GM12878 (cell line): ENCODE data around the gene CNTN2. TPM values are rescaled to one million over a fixed set of nuclear protein-coding genes. Genes with fewer than 3 reads are reported as not detected.

Source experiments
- ATAC-seq: fragments of 200-7000 bp; cut with Tn5 transposase; 3 replicates; pipeline ENCODE4 v1.9.1; 2020; ENCODE audit warnings: mild to moderate bottlenecking, moderate library complexity
- BruUV-seq: library from RNA; stranded (reverse); fragments of 400-500 nt; replicated peaks from 2 replicates; lab custom pipeline; 2021; lab: Mats Ljungman, UMichigan
- CTCF ChIA-PET: fragments of 300-600 bp; sonication (Branson Sonifier 250); formaldehyde crosslinking; extraction: SDS; loops from one replicate; lab custom pipeline; 2021; ENCODE audit warnings: inconsistent platforms; lab: Yijun Ruan, JAX
- POLR2A ChIA-PET: fragments of 350-600 bp; formaldehyde crosslinking; extraction: SDS; loops from one replicate; lab custom pipeline; 2021; ENCODE audit warnings: inconsistent platforms; lab: Charles Lee
- RAD21 ChIA-PET: fragments of 300-600 bp; sonication (Branson Sonifier 250); formaldehyde crosslinking; loops from one replicate; lab custom pipeline; 2023; ENCODE audit warnings: antibody characterized with exemption; ENCODE audit not compliant: unreplicated experiment; lab: Charles Lee
- SMC1A ChIA-PET: fragments of 300-600 bp; sonication (Branson Sonifier 250); formaldehyde crosslinking; loops from one replicate; lab custom pipeline; 2023; ENCODE audit not compliant: unreplicated experiment, uncharacterized antibody; lab: Charles Lee
- DNase-seq: peaks from one replicate; pipeline ENCODE4 v3.0.0-alpha.2; 2011; ENCODE audit warnings: low read depth, low spot score
- FAIRE-seq: peaks from 3 replicates; lab custom pipeline; 2011; peaks lifted over from hg19 to GRCh38; lab: Jason Lieb, UNC
- H2AFZ ChIP-seq: 2 replicates; pipeline ENCODE4 v1.6.0; 2011; ENCODE audit warnings: low read depth, low read length, control low read depth; ENCODE audit not compliant: control insufficient read depth
- H3K27ac ChIP-seq: 2 replicates; pipeline ENCODE4 v1.5.1; 2011; ENCODE audit warnings: control low read depth; ENCODE audit not compliant: control insufficient read depth, insufficient read depth
- H3K27me3 ChIP-seq, 2 experiments: replicated peaks in 1 of 2; 2 replicates each; pipeline versions ENCODE4 v1.6.0 to v1.6.1; 2011; ENCODE audit warnings: low read length in 1 of 2; ENCODE audit not compliant: control insufficient read depth in 2 of 2, insufficient read depth in 2 of 2
- H3K36me3 ChIP-seq, 2 experiments: 2 replicates each; pipeline ENCODE4 v1.5.1; 2011; ENCODE audit warnings: low read length in 1 of 2; ENCODE audit not compliant: control insufficient read depth in 2 of 2, insufficient read depth in 2 of 2
- H3K4me1 ChIP-seq: 2 replicates; pipeline ENCODE4 v1.6.1; 2011; ENCODE audit warnings: mild to moderate bottlenecking, low read length, moderate library complexity, mixed read lengths; ENCODE audit not compliant: control insufficient read depth, insufficient read depth
- H3K4me2 ChIP-seq: 2 replicates; pipeline ENCODE4 v1.6.0; 2011; ENCODE audit warnings: control low read depth; ENCODE audit not compliant: control insufficient read depth, insufficient read depth
- H3K4me3 ChIP-seq: fragments of 200-600 bp; sonication (generic); 2 replicates; pipeline ENCODE4 v1.5.1; 2016
- H3K79me2 ChIP-seq: 2 replicates; pipeline ENCODE4 v1.6.0; 2011; ENCODE audit warnings: low read length; ENCODE audit not compliant: control insufficient read depth, insufficient read depth
- H3K9ac ChIP-seq: 2 replicates; pipeline ENCODE4 v1.8.0; 2011; ENCODE audit warnings: low read length, control low read depth, mixed read lengths; ENCODE audit not compliant: control insufficient read depth, insufficient read depth
- H3K9me3 ChIP-seq: replicated peaks from 3 replicates; pipeline ENCODE4 v1.5.1; 2011; ENCODE audit warnings: mild to moderate bottlenecking, low read length; ENCODE audit not compliant: control insufficient read depth, insufficient read depth
- H4K20me1 ChIP-seq: 2 replicates; pipeline ENCODE4 v1.6.0; 2011; ENCODE audit not compliant: control insufficient read depth, insufficient read depth
- CBX3 ChIP-seq: fragments of 200-600 bp; sonication (generic); IDR thresholded peaks from 2 replicates; pipeline ENCODE4 v1.6.1; 2016; ENCODE audit warnings: low read depth, borderline replicate concordance
- CREM ChIP-seq: IDR thresholded peaks from 2 replicates; pipeline ENCODE4 v1.6.1; 2014; ENCODE audit warnings: antibody characterized with exemption, low read depth
- FOXK2 ChIP-seq: fragments of 450-650 bp; IDR thresholded peaks from 2 replicates; pipeline ENCODE4 v1.6.1; 2017; ENCODE audit warnings: mild to moderate bottlenecking, moderate library complexity
- HCFC1 ChIP-seq: fragments of 150-350 bp; IDR thresholded peaks from 2 replicates; pipeline ENCODE4 v1.6.1; 2014; ENCODE audit warnings: low read length
- HDAC2 ChIP-seq: fragments of 200-600 bp; sonication (generic); IDR thresholded peaks from 2 replicates; pipeline ENCODE4 v1.6.1; 2017
- JUND ChIP-seq: IDR thresholded peaks from 2 replicates; pipeline ENCODE4 v1.6.1; 2012; ENCODE audit warnings: low read depth, mild to moderate bottlenecking, low read length, improper control_type of control experiment, moderate library complexity
- KDM1A ChIP-seq: fragments of 200-600 bp; sonication (generic); IDR thresholded peaks from 2 replicates; pipeline ENCODE4 v1.6.1; 2016; ENCODE audit warnings: borderline replicate concordance
- MEF2B ChIP-seq: fragments of 450-650 bp; IDR thresholded peaks from 2 replicates; pipeline ENCODE4 v1.6.1; 2018; ENCODE audit warnings: mild to moderate bottlenecking, moderate library complexity; ENCODE audit not compliant: partially characterized antibody, poor library complexity, severe bottlenecking
- MTA3 ChIP-seq: IDR thresholded peaks from 2 replicates; pipeline ENCODE4 v1.6.1; 2012; ENCODE audit warnings: low read length, inconsistent platforms, borderline replicate concordance
- NBN ChIP-seq: fragments of 450-650 bp; IDR thresholded peaks from 2 replicates; pipeline ENCODE4 v1.6.1; 2016
- NR2C1 ChIP-seq: fragments of 450-650 bp; IDR thresholded peaks from 2 replicates; pipeline ENCODE4 v1.6.1; 2017; ENCODE audit warnings: antibody characterized with exemption, mild to moderate bottlenecking, moderate library complexity
- PBX3 ChIP-seq: IDR thresholded peaks from 2 replicates; pipeline ENCODE4 v1.6.1; 2011; ENCODE audit warnings: mild to moderate bottlenecking, low read depth, low read length, moderate library complexity; ENCODE audit not compliant: insufficient replicate concordance
- PKNOX1 ChIP-seq: fragments of 450-650 bp; IDR thresholded peaks from 2 replicates; pipeline ENCODE4 v1.6.1; 2016; ENCODE audit warnings: mild to moderate bottlenecking
- REST ChIP-seq: IDR thresholded peaks from 2 replicates; pipeline ENCODE4 v1.6.1; 2012; ENCODE audit warnings: mild to moderate bottlenecking, low read depth, low read length
- SMARCA5 ChIP-seq: fragments of 450-650 bp; IDR thresholded peaks from 2 replicates; pipeline ENCODE4 v1.6.1; 2017; ENCODE audit warnings: mild to moderate bottlenecking
- SUZ12 ChIP-seq: fragments of 200-600 bp; sonication (generic); IDR thresholded peaks from one replicate; pipeline ENCODE4 v1.6.1; 2018; ENCODE audit warnings: antibody characterized with exemption, mild to moderate bottlenecking; ENCODE audit not compliant: unreplicated experiment
- YBX1 ChIP-seq: fragments of 450-650 bp; IDR thresholded peaks from 2 replicates; pipeline ENCODE4 v1.6.1; 2016; ENCODE audit warnings: antibody characterized with exemption
- ZNF24 ChIP-seq: fragments of 450-650 bp; IDR thresholded peaks from 2 replicates; pipeline ENCODE4 v1.6.1; 2017; ENCODE audit warnings: antibody characterized with exemption, mild to moderate bottlenecking
- ZNF384 ChIP-seq: IDR thresholded peaks from 2 replicates; pipeline ENCODE4 v1.6.1; 2012; ENCODE audit warnings: low read depth, mild to moderate bottlenecking, low read length, improper control_type of control experiment, borderline replicate concordance
- ZSCAN29 ChIP-seq: fragments of 450-650 bp; IDR thresholded peaks from 2 replicates; pipeline ENCODE4 v1.6.1; 2017; ENCODE audit warnings: mild to moderate bottlenecking, moderate library complexity
- WGBS: methylation state at CpG from one replicate; pipeline ENCODE4 v1.1.6; 2016; ENCODE audit warnings: low lambda C conversion rate; ENCODE audit not compliant: insufficient replicate concordance, insufficient coverage; ENCODE audit errors: missing lambda C conversion rate; 5-methylcytosine and 5-hydroxymethylcytosine counted together
- in situ Hi-C: fragments of 300-500 bp; cut with MboI; formaldehyde crosslinking; loops from 9 replicates; pipeline ENCODE4 v1.14.3; 2018; ENCODE audit warnings: mixed read lengths
- intact Hi-C: fragments of 100-400 bp; cut with micrococcal nuclease; formaldehyde crosslinking; loops from one replicate; pipeline ENCODE4 v1.14.2; 2022; ENCODE audit not compliant: unreplicated experiment
- polyA plus RNA-seq, 11 experiments: library from polyadenylated mRNA; depleted of rRNA in 4 of 11; unstranded in 6 of 11; stranded (reverse) in 5 of 11; fragments of >200 nt; fragmentation: Nextera tagmentation in 4 of 11; fragmentation: Illumina TruSeq in 1 of 11; extraction: Ambion mirVana in 4 of 11; extraction: Trizol in 1 of 11; gene quantifications; 1 replicate in 1 of 11; 2 replicates in 10 of 11; pipeline versions ENCODE4 v1.2.1 to v1.2.3, GENCODE V29; 2011 to 2016; ENCODE audit warnings: inconsistent platforms in 2 of 11, missing spikeins in 2 of 11, low read depth in 1 of 11
- total RNA-seq, 4 experiments: library from RNA; depleted of rRNA in 3 of 4; stranded (reverse); fragments of >200 nt in 3 of 4; fragmentation: Illumina TruSeq in 1 of 4; extraction: Trizol in 1 of 4; gene quantifications; 2 replicates each; pipeline versions ENCODE4 v1.2.1 to v1.2.3, GENCODE V29; 2013 to 2021

The CNTN2 gene
- total and polyA plus RNA-seq, 10 of the 15 experiments (the other 5 are each of a cell fraction or from before 2014, with no cell fraction given), result 0.03 TPM; not detected in 9

- H3K36me3 ChIP-seq, result no peaks in the 10 kb centered on the region
- H3K9me3 ChIP-seq, result no peaks in the 10 kb centered on the region
- H3K9ac ChIP-seq, result no peak overlapping the region
- TF ChIP-seq FOXK2 (no peak), MTA3 (no peak), CREM (no peak), ZSCAN29 (no peak), PBX3 (no peak), REST (no peak), HDAC2 (no peak), NBN (no peak), MEF2B (no peak), SUZ12 (no peak), JUND (no peak), ZNF384 (no peak), CBX3 (no peak), ZNF24 (no peak), NR2C1 (no peak), YBX1 (no peak), PKNOX1 (no peak), KDM1A (no peak), HCFC1 (no peak), SMARCA5 (no peak)
- SMC1A ChIA-PET, result interaction anchor here (0.8 kb wide), 1 partner anchor 8 kb away, joined by 3 read pairs; no protein-coding TSS in a partner anchor
- no peak for DNase-seq
- no peaks in the 10 kb centered on the region for H3K79me2 ChIP-seq
- intact Hi-C loops, result no loop called here
- no peak for FAIRE-seq
- no peaks in the 10 kb centered on the region for H3K4me1 ChIP-seq
- no peak overlapping the region for H3K27ac ChIP-seq
- H3K4me3 ChIP-seq, result no peak overlapping the region
- CTCF ChIA-PET, result interaction anchor here (1.1 to 5.5 kb wide), 2 partner anchors 8 to 22 kb away, joined by 3 to 35 read pairs; no protein-coding TSS in a partner anchor
- ATAC-seq, result no peak
- no TSS peak for BruUV-seq
- H4K20me1 ChIP-seq, result no peaks in the 10 kb centered on the region
- RAD21 ChIA-PET, result no interaction called here
- in situ Hi-C loops, result no loop called here
- no peak overlapping the region for H3K4me2 ChIP-seq
- POLR2A ChIA-PET, result interaction anchor here (0.5 kb wide), 1 partner anchor 231 kb away, joined by 3 read pairs; no protein-coding TSS in a partner anchor
- H2AFZ ChIP-seq, result no peak overlapping the region
- WGBS, result 14% methylated on average over 5 of the region's 5 CpGs
- H3K27me3 ChIP-seq, result no peaks in the 10 kb centered on the region; a peak in 2 of 4 replicates
Observed at GRCh38 chr1:205053296-205053695, 10.3 kb downstream of the CNTN2 start.
